ENCODE results near the gene POU5F1. TPM values are rescaled to one million over a fixed set of nuclear protein-coding genes. Genes with fewer than 3 reads are reported as not detected.

POU5F1 gene
- total and polyA plus RNA-seq, 9 of the 15 experiments (the other 6 are each of a cell fraction or from before 2014, with no cell fraction given), result 0.06 to 2.0 (median 0.10) TPM; not detected in 6

GRCh38 chr6:31143148-31143547 lies 27.3 kb downstream of the POU5F1 start:
- BruUV-seq (replicated peaks), result no TSS peak
- Histone ChIP-seq H2AFZ (ENCODE audit: low read depth, low read length) (no peak overlapping the region), H3K9me3 (replicated peaks; ENCODE audit: control insufficient read depth, insufficient read depth, low read depth, low read length) (no peaks in the 10 kb centered on the region), H3K27me3 (ENCODE audit: control insufficient read depth in 2 of 2, insufficient read depth in 2 of 2, low read length in 2 of 2) (no peaks in the 10 kb centered on the region; a peak in 1 of 5 replicates), H3K36me3 (ENCODE audit: control insufficient read depth, insufficient read depth, low read length) (peaks cover 42% of the 10 kb centered on the region; the same call in 2 of the 3 replicates), H3K4me2 (ENCODE audit: insufficient read depth, low read length) (no peak overlapping the region), H3K4me1 (replicated peaks in 1 of 2; ENCODE audit: control insufficient read depth in 2 of 2, insufficient read depth in 2 of 2, low read length in 2 of 2) (peaks cover 0 to 5% of the 10 kb centered on the region in 2 experiments; a peak in 3 of 5 replicates), H3K4me3 (no peak overlapping the region), H3K79me2 (ENCODE audit: control insufficient read depth, insufficient read depth, low read length) (no peaks in the 10 kb centered on the region), H4K20me1 (replicated peaks; ENCODE audit: control insufficient read depth, insufficient read depth, low read length) (no peaks in the 10 kb centered on the region; the same call in 1 of the 2 replicates), H3K9ac (ENCODE audit: insufficient read depth in 1 of 2, low read depth in 2 of 2, low read length in 2 of 2) (peak overlapping the region in 1 of 2 experiments; percentile 48; a peak in 1 of 4 replicates), H3K9me1 (ENCODE audit: control insufficient read depth, insufficient read depth, low read length) (no peaks in the 10 kb centered on the region), H3K27ac (ENCODE audit: extremely low read depth, low read depth, low read length) (no peak overlapping the region)
- no peak for TF ChIP-seq ETS2 (tag; IDR thresholded peaks at IDR 0.05; ENCODE audit: borderline replicate concordance, poor library complexity, severe bottlenecking)
- TF ChIP-seq, protein P1, sequence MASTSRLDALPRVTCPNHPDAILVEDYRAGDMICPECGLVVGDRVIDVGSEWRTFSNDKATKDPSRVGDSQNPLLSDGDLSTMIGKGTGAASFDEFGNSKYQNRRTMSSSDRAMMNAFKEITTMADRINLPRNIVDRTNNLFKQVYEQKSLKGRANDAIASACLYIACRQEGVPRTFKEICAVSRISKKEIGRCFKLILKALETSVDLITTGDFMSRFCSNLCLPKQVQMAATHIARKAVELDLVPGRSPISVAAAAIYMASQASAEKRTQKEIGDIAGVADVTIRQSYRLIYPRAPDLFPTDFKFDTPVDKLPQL (IDR thresholded peaks at IDR 0.05; ENCODE audit: extremely low read depth, insufficient read length), result no peak
- no peak for TF ChIP-seq ZNF77 (CRISPR knock-in tag; IDR thresholded peaks at IDR 0.05)
- TF ChIP-seq ETV1 (tag; conservative IDR thresholded peaks at IDR 0.05; ENCODE audit: low read depth), result no peak
- TF ChIP-seq CTCFL (IDR thresholded peaks at IDR 0.05; ENCODE audit: borderline replicate concordance, insufficient read depth, low read depth, low read length, poor library complexity, severe bottlenecking), result no peak
- no peak for TF ChIP-seq FOS (IDR thresholded peaks at IDR 0.05; ENCODE audit: extremely low read depth, insufficient read length)
- no peak for TF ChIP-seq ILF3 (IDR thresholded peaks at IDR 0.05; ENCODE audit: borderline replicate concordance)
- no peak for TF ChIP-seq NFATC3 (IDR thresholded peaks at IDR 0.05)
- TF ChIP-seq TEAD2 (tag; IDR thresholded peaks at IDR 0.05), result no peak
- no peak for TF ChIP-seq SAP30 (IDR thresholded peaks at IDR 0.05; ENCODE audit: borderline replicate concordance, insufficient read depth, low read depth, low read length, poor library complexity, severe bottlenecking)
- TF ChIP-seq SOX6 (IDR thresholded peaks at IDR 0.05), result no peak
- TF ChIP-seq, protein P2, sequence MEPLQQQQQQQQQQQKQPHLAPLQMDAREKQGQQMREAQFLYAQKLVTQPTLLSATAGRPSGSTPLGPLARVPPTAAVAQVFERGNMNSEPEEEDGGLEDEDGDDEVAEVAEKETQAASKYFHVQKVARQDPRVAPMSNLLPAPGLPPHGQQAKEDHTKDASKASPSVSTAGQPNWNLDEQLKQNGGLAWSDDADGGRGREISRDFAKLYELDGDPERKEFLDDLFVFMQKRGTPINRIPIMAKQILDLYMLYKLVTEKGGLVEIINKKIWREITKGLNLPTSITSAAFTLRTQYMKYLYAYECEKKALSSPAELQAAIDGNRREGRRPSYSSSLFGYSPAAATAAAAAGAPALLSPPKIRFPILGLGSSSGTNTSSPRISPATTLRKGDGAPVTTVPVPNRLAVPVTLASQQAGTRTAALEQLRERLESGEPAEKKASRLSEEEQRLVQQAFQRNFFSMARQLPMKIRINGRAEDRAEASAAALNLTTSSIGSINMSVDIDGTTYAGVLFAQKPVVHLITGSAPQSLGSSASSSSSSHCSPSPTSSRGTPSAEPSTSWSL (CRISPR knock-in tag; IDR thresholded peaks at IDR 0.05; ENCODE audit: borderline replicate concordance), result no peak
- TF ChIP-seq CREB3 (tag; conservative IDR thresholded peaks at IDR 0.05; ENCODE audit: low read depth), result no peak
- CTCF ChIA-PET (ENCODE audit: low intra/inter-chr PET ratio), result interaction anchor here (1.5 kb wide), 1 partner anchor 48 kb away, joined by 4 read pairs; no protein-coding TSS in a partner anchor
- intact Hi-C loops (cut with micrococcal nuclease), result no loop called here
- 83% methylated on average over 11 of the region's 11 CpGs for WGBS (ENCODE audit: insufficient coverage, low coverage, missing lambda C conversion rate)
- POLR2A ChIA-PET, result interaction anchor here (0.6 kb wide), 1 partner anchor 539 kb away, joined by 3 read pairs; no protein-coding TSS in a partner anchor
- in situ Hi-C loops (cut with MboI), result no loop called here
- no peak for ATAC-seq
- DNase-seq (ENCODE audit: extremely low read depth in 1 of 4, low spot score in 3 of 4), result no peak
- FAIRE-seq, result no peak
